ENCODE measurements around the gene METTL1.

DNA sequence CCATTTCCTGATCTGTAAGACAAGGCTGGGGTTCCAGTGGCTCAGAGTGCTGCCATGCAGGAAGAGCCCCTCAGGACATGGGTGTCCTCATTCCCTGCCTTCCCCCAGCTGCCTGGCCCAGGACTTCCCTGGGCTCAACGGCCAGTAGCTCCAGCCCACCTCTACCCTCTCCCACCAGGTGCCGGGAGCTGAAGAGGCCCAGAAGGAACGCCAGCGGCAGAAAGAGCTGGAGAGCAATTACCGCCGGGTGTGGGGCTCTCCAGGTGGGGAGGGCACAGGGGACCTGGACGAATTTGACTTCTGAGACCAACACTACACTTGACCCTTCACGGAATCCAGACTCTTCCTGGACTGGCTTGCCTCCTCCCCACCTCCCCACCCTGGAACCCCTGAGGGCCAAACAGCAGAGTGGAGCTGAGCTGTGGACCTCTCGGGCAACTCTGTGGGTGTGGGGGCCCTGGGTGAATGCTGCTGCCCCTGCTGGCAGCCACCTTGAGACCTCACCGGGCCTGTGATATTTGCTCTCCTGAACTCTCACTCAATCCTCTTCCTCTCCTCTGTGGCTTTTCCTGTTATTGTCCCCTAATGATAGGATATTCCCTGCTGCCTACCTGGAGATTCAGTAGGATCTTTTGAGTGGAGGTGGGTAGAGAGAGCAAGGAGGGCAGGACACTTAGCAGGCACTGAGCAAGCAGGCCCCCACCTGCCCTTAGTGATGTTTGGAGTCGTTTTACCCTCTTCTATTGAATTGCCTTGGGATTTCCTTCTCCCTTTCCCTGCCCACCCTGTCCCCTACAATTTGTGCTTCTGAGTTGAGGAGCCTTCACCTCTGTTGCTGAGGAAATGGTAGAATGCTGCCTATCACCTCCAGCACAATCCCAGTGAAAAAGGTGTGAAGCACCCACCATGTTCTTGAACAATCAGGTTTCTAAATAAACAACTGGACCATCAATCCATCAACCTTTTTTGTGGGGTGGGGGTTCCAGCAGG, 51.0 kb downstream of the METTL1 start:
- TF ChIP-seq EZH2 (IDR thresholded peaks at IDR 0.05; ENCODE audit: borderline replicate concordance, low read depth, low read length, severe bottlenecking) (no peak), CTCF (IDR thresholded peaks at IDR 0.05; ENCODE audit: borderline replicate concordance, extremely low read depth, low read length, poor library complexity, severe bottlenecking) (no peak)
